Transverse colon (tissue), 4 donors: Measurements from ENCODE around the gene SEC23B.

Experiments used
- POLR2AphosphoS5 ChIP-seq, 3 donors: sonication (generic); formaldehyde crosslinking; IDR thresholded peaks; one replicate each; pipeline ENCODE4 v1.6.1; 2016; ENCODE audit warnings: antibody characterized with exemption in 3 of 3
- TF ChIP-seq, protein P1 (sequence below), 5 experiments: fragments of 200-600 bp in 3 of 5; fragments of 450-650 bp in 2 of 5; sonication (generic) in 3 of 5; IDR thresholded peaks; 1 replicate in 2 of 5; 2 replicates in 3 of 5; pipeline ENCODE4 v1.5.1; 2016 to 2017; ENCODE audit warnings: antibody characterized with exemption in 5 of 5, inconsistent platforms in 3 of 5, mild to moderate bottlenecking in 2 of 5, moderate library complexity in 1 of 5

DNA sequence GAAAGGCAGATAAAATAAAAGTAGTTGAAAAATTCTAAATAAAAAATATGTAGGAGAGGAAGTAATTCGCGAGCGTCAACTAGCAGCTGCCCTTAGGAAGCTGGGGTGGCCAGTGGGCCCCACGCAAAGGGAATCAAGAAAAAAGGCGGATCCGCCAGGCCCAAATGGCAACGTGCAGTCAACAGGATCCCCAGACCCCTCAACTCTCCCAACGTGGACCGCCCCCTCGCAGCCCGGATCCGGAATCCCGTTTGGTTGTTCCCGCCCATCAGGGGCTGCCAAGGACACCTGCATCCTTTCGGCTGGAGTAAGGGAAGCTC lies 41.2 kb upstream of the SEC23B start:
- TF ChIP-seq, protein P1, sequence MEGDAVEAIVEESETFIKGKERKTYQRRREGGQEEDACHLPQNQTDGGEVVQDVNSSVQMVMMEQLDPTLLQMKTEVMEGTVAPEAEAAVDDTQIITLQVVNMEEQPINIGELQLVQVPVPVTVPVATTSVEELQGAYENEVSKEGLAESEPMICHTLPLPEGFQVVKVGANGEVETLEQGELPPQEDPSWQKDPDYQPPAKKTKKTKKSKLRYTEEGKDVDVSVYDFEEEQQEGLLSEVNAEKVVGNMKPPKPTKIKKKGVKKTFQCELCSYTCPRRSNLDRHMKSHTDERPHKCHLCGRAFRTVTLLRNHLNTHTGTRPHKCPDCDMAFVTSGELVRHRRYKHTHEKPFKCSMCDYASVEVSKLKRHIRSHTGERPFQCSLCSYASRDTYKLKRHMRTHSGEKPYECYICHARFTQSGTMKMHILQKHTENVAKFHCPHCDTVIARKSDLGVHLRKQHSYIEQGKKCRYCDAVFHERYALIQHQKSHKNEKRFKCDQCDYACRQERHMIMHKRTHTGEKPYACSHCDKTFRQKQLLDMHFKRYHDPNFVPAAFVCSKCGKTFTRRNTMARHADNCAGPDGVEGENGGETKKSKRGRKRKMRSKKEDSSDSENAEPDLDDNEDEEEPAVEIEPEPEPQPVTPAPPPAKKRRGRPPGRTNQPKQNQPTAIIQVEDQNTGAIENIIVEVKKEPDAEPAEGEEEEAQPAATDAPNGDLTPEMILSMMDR (IDR thresholded peaks at IDR 0.05): no peak
- no peak for TF ChIP-seq POLR2AphosphoS5 (IDR thresholded peaks at IDR 0.05)
